Caco-2 (cell line): ENCODE results near the gene RGS19. TPM values are rescaled to one million over a fixed set of nuclear protein-coding genes. Genes with fewer than 3 reads are reported as not detected.
A peak's percentile ranks its signal among the peaks of the same experiment; 100 is the strongest.

Experiments
- BruUV-seq: library from RNA; stranded (reverse); fragments of 400-500 nt; replicated peaks from 2 replicates; lab custom pipeline; 2021; lab: Mats Ljungman, UMichigan
- CTCF ChIA-PET: fragments of 300-600 bp; sonication (Branson Sonifier 250); formaldehyde crosslinking; loops from one replicate; lab custom pipeline; 2022; ENCODE audit warnings: antibody characterized with exemption; lab: Charles Lee
- POLR2A ChIA-PET: fragments of 300-600 bp; sonication (Branson Sonifier 250); formaldehyde crosslinking; loops from one replicate; lab custom pipeline; 2022; ENCODE audit warnings: antibody characterized with exemption; lab: Charles Lee
- DNase-seq, 2 experiments: peaks; one replicate each; pipeline versions ENCODE4 v3.0.0 to v3.0.0-alpha.2; 2020 to 2022
- H3K27me3 ChIP-seq: replicated peaks from 2 replicates; pipeline ENCODE4 v1.6.0; 2011; ENCODE audit warnings: low read length; ENCODE audit not compliant: control insufficient read depth, insufficient read depth
- H3K36me3 ChIP-seq: 2 replicates; pipeline ENCODE4 v1.5.1; 2011; ENCODE audit warnings: low read length; ENCODE audit not compliant: control insufficient read depth, insufficient read depth
- H3K4me1 ChIP-seq: fragments of 250-450 bp; sonication (Bioruptor Pico); 2 replicates; pipeline ENCODE4 v1.5.1; 2020; ENCODE audit warnings: mild to moderate bottlenecking
- H3K4me3 ChIP-seq: 2 replicates; pipeline ENCODE4 v1.5.1; 2011; ENCODE audit warnings: low read depth, mild to moderate bottlenecking, control low read depth, low read length
- H3K9me3 ChIP-seq: fragments of 250-450 bp; sonication (Bioruptor Pico); 2 replicates; pipeline ENCODE4 v1.5.1; 2020; ENCODE audit warnings: mild to moderate bottlenecking, moderate library complexity
- H3K27ac Mint-ChIP-seq: one replicate; pipeline ENCODE4 v1.8.0; 2022; ENCODE audit warnings: mixed read lengths; ENCODE audit not compliant: unreplicated experiment
- H3K27me3 Mint-ChIP-seq: one replicate; pipeline ENCODE4 v1.8.0; 2022; ENCODE audit warnings: mixed read lengths; ENCODE audit not compliant: insufficient read depth, unreplicated experiment
- H3K36me3 Mint-ChIP-seq: one replicate; pipeline ENCODE4 v1.8.0; 2022; ENCODE audit warnings: mild to moderate bottlenecking, mixed read lengths; ENCODE audit not compliant: insufficient read depth, unreplicated experiment
- H3K4me1 Mint-ChIP-seq: one replicate; pipeline ENCODE4 v1.8.0; 2022; ENCODE audit warnings: low read depth, mixed read lengths; ENCODE audit not compliant: unreplicated experiment
- H3K4me3 Mint-ChIP-seq: one replicate; pipeline ENCODE4 v1.8.0; 2022; ENCODE audit warnings: mild to moderate bottlenecking, moderate library complexity, mixed read lengths; ENCODE audit not compliant: unreplicated experiment
- H3K9me3 Mint-ChIP-seq: one replicate; pipeline ENCODE4 v1.8.0; 2022; ENCODE audit warnings: mixed read lengths; ENCODE audit not compliant: unreplicated experiment
- CTCF ChIP-seq, 2 experiments: fragments of 200-600 bp in 1 of 2; IDR thresholded peaks; 1 replicate in 1 of 2; 2 replicates in 1 of 2; pipeline versions ENCODE4 v1.5.1 to v1.8.0; 2011 to 2022; ENCODE audit warnings: antibody characterized with exemption in 1 of 2, control low read depth in 1 of 2, inconsistent platforms in 1 of 2, low read depth in 1 of 2, low read length in 1 of 2, mild to moderate bottlenecking in 1 of 2, moderate library complexity in 1 of 2; ENCODE audit not compliant: insufficient read depth in 1 of 2, severe bottlenecking in 1 of 2, unreplicated experiment in 1 of 2
- intact Hi-C: fragments of 100-400 bp; cut with micrococcal nuclease; formaldehyde crosslinking; loops from one replicate; pipeline ENCODE4 v1.10.0; 2022; ENCODE audit not compliant: unreplicated experiment
- total RNA-seq: library from RNA; stranded (reverse); gene quantifications from 2 replicates; pipeline ENCODE4 v1.2.3, GENCODE V29; 2022

RGS19 gene
- total RNA-seq, 1 experiment from 2014 or later = 29.3 TPM

DNA sequence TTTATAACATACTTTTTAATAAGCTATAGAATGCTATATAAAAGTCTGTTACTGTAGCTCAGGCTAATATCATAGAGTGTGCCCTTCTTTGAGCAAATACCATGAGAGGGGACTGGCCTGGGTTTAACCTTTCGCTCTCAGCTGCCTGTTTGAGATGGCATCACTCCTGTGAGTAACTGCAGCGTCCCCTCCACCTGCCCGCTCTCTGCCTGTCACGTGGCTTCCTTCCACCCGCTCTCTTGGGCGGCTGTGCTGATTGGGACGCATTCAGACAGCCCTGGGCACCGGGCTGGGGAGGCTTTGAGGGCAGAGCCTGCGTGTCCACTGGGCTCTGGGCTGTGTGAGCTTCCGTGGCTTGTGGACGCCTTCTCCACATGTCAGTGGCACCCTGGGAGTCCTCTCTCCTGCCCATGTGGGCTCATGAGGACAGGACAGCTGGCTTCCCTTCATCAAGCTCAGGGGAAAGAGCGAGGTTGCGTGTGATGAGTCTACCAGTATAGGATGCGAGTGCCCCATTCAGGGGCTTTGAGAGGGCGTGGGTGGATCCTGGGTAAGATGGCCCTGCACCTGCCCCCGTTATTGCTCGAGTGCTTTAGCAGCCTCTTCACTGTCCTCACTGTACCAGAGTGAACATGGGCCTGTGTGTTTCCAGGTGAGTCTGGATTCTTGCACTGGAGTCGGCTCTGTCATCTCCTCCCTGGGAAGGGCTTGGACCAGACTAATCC lies 54.1 kb downstream of the RGS19 start:
- peak in 1 of 2 experiments; percentile 41 for DNase-seq
- TF ChIP-seq CTCF (IDR thresholded peaks at IDR 0.05; ENCODE audit: insufficient read depth in 1 of 2, low read depth in 1 of 2, low read length in 1 of 2, severe bottlenecking in 1 of 2, unreplicated experiment in 1 of 2) = no peak
- Histone ChIP-seq H3K4me3 (no peak overlapping the region), H3K9me3 (no peaks in the 10 kb centered on the region), H3K27me3 (no peaks in the 10 kb centered on the region), H3K36me3 (peaks cover 53% of the 10 kb centered on the region), H3K4me1 (peaks cover 39% of the 10 kb centered on the region)
- Mint-ChIP-seq H3K27me3 (no peaks in the 10 kb centered on the region), H3K4me1 (peaks cover 39% of the 10 kb centered on the region), H3K36me3 (peaks cover 97% of the 10 kb centered on the region), H3K27ac (no peak overlapping the region), H3K4me3 (no peak overlapping the region), H3K9me3 (no peaks in the 10 kb centered on the region)
- intact Hi-C loops = no loop called here
- ChIA-PET POLR2A (interaction anchor here (1.4 to 1.8 kb wide), 2 partner anchors 13 to 45 kb away, joined by 7 to 9 read pairs; partner anchors contain the start of gene PRPF6), CTCF (interaction anchor here (1.4 to 3.0 kb wide), 3 partner anchors 14 to 45 kb away, joined by 5 to 45 read pairs (median 11); partner anchors contain the start of gene PRPF6)
- BruUV-seq = no TSS peak

GRCh38 chr20:64024141-64024990 lies 55.0 kb downstream of the RGS19 start:
- POLR2A ChIA-PET = interaction anchor here (0.5 to 1.8 kb wide), 6 partner anchors 14 to 44 kb away, joined by 3 to 9 read pairs (median 4); partner anchors contain the start of genes PRPF6 and TCEA2
- H3K9me3 Mint-ChIP-seq = no peaks in the 10 kb centered on the region
- Histone ChIP-seq H3K4me1 (peaks cover 34% of the 10 kb centered on the region), H3K27me3 (no peaks in the 10 kb centered on the region), H3K4me3 (no peak overlapping the region), H3K9me3 (no peaks in the 10 kb centered on the region), H3K36me3 (peaks cover 52% of the 10 kb centered on the region)
- peak; percentile 92 to 95 for DNase-seq
- no peaks in the 10 kb centered on the region for H3K27me3 Mint-ChIP-seq
- intact Hi-C loops = loop anchor here (1.0 kb wide), 3 partner anchors 14 to 43 kb away; partner anchors contain the start of gene PRPF6
- TF ChIP-seq CTCF (IDR thresholded peaks at IDR 0.05; ENCODE audit: insufficient read depth in 1 of 2, low read depth in 1 of 2, low read length in 1 of 2, severe bottlenecking in 1 of 2, unreplicated experiment in 1 of 2) = peak in 1 of 2 experiments; percentile 19
- peak overlapping the region; percentile 83 for H3K27ac Mint-ChIP-seq
- no TSS peak for BruUV-seq
- CTCF ChIA-PET = interaction anchor here (0.6 to 3.0 kb wide), 9 partner anchors 9 to 486 kb away, joined by 3 to 45 read pairs (median 5); partner anchors contain the start of genes C20orf204, OPRL1 and PRPF6
- H3K4me1 Mint-ChIP-seq = peaks cover 37% of the 10 kb centered on the region
- H3K36me3 Mint-ChIP-seq = peaks cover 97% of the 10 kb centered on the region
- peak overlapping the region; percentile 55 for H3K4me3 Mint-ChIP-seq
